Right lobe of liver (tissue), 6 donors: ENCODE results near the gene PPM1F. TPM values are rescaled to one million over a fixed set of nuclear protein-coding genes. Genes with fewer than 3 reads are reported as not detected.

ENCODE experiments used
- ATAC-seq, 4 donors: fragments of 200-7000 bp; cut with Tn5 transposase; one replicate each; pipeline ENCODE4 v1.9.1; 2020; ENCODE audit warnings: mild to moderate bottlenecking in 4 of 4, moderate library complexity in 4 of 4
- DNase-seq, 3 donors: peaks; one replicate each; pipeline ENCODE4 v3.0.0-alpha.2; 2020
- H3K27ac ChIP-seq, 3 donors: fragments of 200-600 bp; one replicate each; pipeline ENCODE4 v1.8.0; 2022
- H3K27me3 ChIP-seq, 2 donors: fragments of 200-600 bp; one replicate each; pipeline ENCODE4 v1.8.0; 2022
- H3K36me3 ChIP-seq, 4 donors: fragments of 200-600 bp; sonication (generic) in 1 of 4; one replicate each; pipeline versions ENCODE4 v1.5.1 to v1.8.0; 2017 to 2022; ENCODE audit warnings: control low read depth in 1 of 4
- H3K4me1 ChIP-seq, 4 donors: fragments of 200-600 bp; sonication (generic) in 1 of 4; one replicate each; pipeline versions ENCODE4 v1.5.1 to v1.8.0; 2017 to 2022; ENCODE audit warnings: control low read depth in 1 of 4
- H3K4me3 ChIP-seq, 3 donors: fragments of 200-600 bp; one replicate each; pipeline ENCODE4 v1.8.0; 2022
- H3K9me3 ChIP-seq, 4 donors: fragments of 200-600 bp; sonication (generic) in 1 of 4; one replicate each; pipeline versions ENCODE4 v1.5.1 to v1.8.0; 2017 to 2022; ENCODE audit warnings: control low read depth in 1 of 4
- CTCF ChIP-seq, 4 donors: fragments of 200-600 bp in 3 of 4; fragments of 450-650 bp in 1 of 4; IDR thresholded peaks; one replicate each; pipeline versions ENCODE4 v1.5.1 to v1.8.0; 2016 to 2022; ENCODE audit warnings: antibody characterized with exemption in 4 of 4, mild to moderate bottlenecking in 2 of 4
- POLR2A ChIP-seq: fragments of 450-650 bp; IDR thresholded peaks from one replicate; pipeline ENCODE4 v1.6.1; 2017; ENCODE audit warnings: antibody characterized with exemption, mild to moderate bottlenecking
- WGBS: methylation state at CpG from one replicate; pipeline ENCODE4 v1.1.6; 2018; ENCODE audit warnings: low coverage, low lambda C conversion rate; ENCODE audit not compliant: insufficient coverage; ENCODE audit errors: missing lambda C conversion rate; 5-methylcytosine and 5-hydroxymethylcytosine counted together
- intact Hi-C, 2 donors: fragments of 100-400 bp; cut with DNase I; formaldehyde crosslinking; loops; one replicate each; pipeline versions ENCODE4 v1.11.2 to v1.14.1; 2022
- total RNA-seq, 6 experiments: library from RNA; depleted of rRNA in 2 of 6; stranded (reverse); fragments of >200 nt in 2 of 6; fragmentation: NEBNext Ultra II Directional in 3 of 6; extraction: Animal tissue kit (Norgen Biotek cat#: 25700) in 3 of 6; gene quantifications; one replicate each; pipeline versions ENCODE4 v1.1.0 to v1.2.4, GENCODE V29; 2016 to 2023
- donor health status: DM: no; HTN: yes; CAD: no.
- donor health status: DM: no; HTN: no; CAD: no.
- donor health status: DM: no; HTN: no; CAD: no.
- donor health status: DM: no; HTN: yes; CAD: no.
- donor health status: DM: no; HTN: yes; CAD: no.

The PPM1F gene
- total RNA-seq, 6 experiments from 2014 or later: 5.0 to 19.4 (median 12.8) TPM

DNA sequence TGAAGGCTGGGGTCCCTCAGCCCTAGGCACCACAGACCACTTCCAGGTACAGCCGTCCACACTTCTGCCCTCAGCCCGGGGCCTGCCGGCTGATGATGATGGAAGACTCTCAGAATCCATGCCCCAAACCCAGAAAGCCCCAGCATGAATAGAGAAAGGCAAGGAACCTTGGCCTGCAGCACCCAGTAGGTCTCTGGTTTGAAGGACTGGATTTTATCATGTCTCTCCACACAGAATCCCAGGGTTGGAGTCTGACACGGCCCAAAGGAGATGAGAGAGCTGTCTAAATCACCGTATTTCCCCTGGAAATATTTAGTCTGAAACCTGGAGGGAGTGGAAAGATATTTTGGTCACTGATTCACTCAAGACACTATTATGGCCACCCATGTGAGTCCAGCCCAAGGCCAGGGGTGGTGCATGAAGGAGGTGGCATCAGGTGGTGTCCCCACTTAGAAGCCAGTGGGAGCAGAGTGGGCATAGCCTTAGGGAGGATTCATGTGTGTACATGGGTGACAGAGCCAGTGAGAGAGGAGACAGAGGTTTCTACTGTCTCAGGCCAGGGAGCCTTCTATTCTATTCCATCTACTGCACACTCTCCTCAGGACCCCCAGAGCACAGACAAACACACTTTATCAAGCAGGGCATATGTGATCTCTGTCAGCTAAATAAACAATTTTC lies 15.9 kb upstream of the PPM1F start:
- TF ChIP-seq POLR2A (no peak), CTCF (IDR thresholded peaks at IDR 0.05) (no peak)
- DNase-seq (no peak), ATAC-seq (no peak)
- Histone ChIP-seq H3K9me3 (no peaks in the 10 kb centered on the region), H3K36me3 (peaks cover 7 to 92% (median 31%) of the 10 kb centered on the region in 4 donors), H3K27me3 (no peaks in the 10 kb centered on the region), H3K4me3 (no peak overlapping the region), H3K4me1 (no peaks in the 10 kb centered on the region), H3K27ac (no peak overlapping the region)
- WGBS: no CpG with 5 or more reads among the region's 5 CpGs
- intact Hi-C loops: no loop called here

DNA sequence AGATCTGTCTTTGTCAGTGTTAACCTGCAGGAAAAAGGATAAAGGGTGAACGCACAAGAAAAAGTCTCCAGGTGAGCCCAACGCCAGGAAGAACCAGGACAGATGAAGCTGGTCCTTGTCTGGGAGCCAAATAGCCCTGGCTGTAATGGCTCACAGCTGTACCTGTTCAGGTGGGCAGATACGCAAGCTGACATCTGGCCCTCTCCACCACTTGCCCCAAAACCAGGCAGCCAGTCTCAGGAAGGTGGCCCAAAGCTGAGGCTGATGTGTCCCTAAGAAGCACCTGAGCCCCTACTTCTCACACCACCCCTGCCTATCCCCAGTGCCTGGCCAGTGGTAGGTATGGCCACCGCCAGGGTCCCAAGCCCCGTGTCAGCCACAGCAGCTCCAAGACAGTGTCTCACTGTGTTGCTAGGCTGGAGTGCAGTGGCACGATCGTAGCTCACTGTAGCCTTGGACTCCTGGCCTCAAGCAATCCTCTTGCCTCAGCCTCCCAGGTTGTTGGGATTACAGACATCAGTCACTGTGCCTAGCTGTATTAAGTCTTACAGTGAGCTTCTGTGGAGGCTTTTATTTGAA lies 15.1 kb upstream of the PPM1F start:
- TF ChIP-seq CTCF (IDR thresholded peaks at IDR 0.05) (no peak), POLR2A (no peak)
- Histone ChIP-seq H3K27me3 (no peaks in the 10 kb centered on the region), H3K4me1 (no peaks in the 10 kb centered on the region), H3K4me3 (no peak overlapping the region), H3K27ac (no peak overlapping the region), H3K9me3 (no peaks in the 10 kb centered on the region), H3K36me3 (peaks cover 7 to 93% (median 29%) of the 10 kb centered on the region in 4 donors)
- intact Hi-C loops: no loop called here
- WGBS: 60% methylated on average over 1 of the region's 7 CpGs
- no peak for ATAC-seq
- DNase-seq: no peak

DNA sequence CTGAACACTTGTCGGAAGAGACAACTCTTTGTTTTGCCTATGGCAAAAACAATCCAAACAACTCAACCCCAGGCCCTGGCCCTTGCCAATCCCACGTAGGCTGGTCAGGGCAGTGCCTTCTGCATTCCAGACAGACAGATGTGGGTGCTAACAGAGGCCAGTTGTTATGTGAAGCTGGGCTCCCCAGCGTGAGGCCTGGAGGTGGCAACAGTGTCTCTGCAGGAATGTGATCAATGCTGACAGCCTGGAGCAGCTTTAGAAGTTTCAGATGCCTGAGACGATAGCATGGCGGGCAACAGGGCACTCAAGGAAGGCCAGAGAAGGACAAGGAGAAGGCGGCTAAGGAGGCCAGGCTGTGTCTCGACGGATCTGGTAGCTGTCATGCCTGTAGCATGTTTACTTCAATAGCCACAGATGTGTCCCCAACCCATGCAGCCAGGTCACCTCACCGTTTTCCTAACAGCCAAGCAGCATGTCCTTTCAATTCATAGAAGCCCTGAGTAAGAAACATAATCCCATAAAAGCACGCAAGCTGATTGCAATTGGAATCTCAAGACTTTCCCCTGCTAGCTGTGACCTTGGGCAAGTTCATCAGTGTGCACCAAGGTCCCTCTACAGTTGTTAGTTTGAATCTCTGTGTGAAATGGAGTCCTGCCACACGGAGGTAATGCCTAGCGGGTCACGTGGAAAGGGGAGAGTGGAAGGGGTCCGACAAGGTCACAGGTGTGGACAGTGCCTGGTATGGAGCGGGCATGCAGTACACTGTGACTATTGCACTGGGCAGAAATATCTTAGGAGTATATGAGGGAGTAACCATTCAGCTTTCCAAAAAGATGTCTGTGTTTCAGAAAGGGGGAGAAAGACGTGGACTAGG lies 14.2 kb upstream of the PPM1F start:
- no peaks in the 10 kb centered on the region for H3K9me3 ChIP-seq
- TF ChIP-seq POLR2A (no peak), CTCF (IDR thresholded peaks at IDR 0.05) (no peak)
- H3K4me3 ChIP-seq: no peak overlapping the region
- H3K27ac ChIP-seq: no peak overlapping the region
- 99% methylated on average over 12 of the region's 16 CpGs for WGBS
- intact Hi-C loops: no loop called here
- H3K4me1 ChIP-seq: no peaks in the 10 kb centered on the region
- H3K27me3 ChIP-seq: no peaks in the 10 kb centered on the region
- H3K36me3 ChIP-seq: peaks cover 7 to 95% (median 32%) of the 10 kb centered on the region in 4 donors
- ATAC-seq: no peak
- no peak for DNase-seq

GRCh38 chr22:21965762-21966288 lies 13.2 kb upstream of the PPM1F start:
- no peak for TF ChIP-seq CTCF (IDR thresholded peaks at IDR 0.05)
- no peak for TF ChIP-seq POLR2A
- WGBS: 100% methylated on average over 4 of the region's 6 CpGs
- DNase-seq (no peak), ATAC-seq (no peak)
- H3K9me3 ChIP-seq: no peaks in the 10 kb centered on the region
- intact Hi-C loops: no loop called here
- H3K27ac ChIP-seq: no peak overlapping the region
- H3K36me3 ChIP-seq: peaks cover 0 to 94% (median 28%) of the 10 kb centered on the region in 4 donors
- H3K4me3 ChIP-seq: no peak overlapping the region
- H3K27me3 ChIP-seq: no peaks in the 10 kb centered on the region
- no peaks in the 10 kb centered on the region for H3K4me1 ChIP-seq
